Measurements from ENCODE around the gene EIF3K.

Gene EIF3K

GRCh38 chr19:38649305-38650171 lies 30.6 kb downstream of the EIF3K start:
- no peak for DNase-seq (ENCODE audit: low spot score)

GRCh38 chr19:38650172-38650775 lies 31.3 kb downstream of the EIF3K start:
- no peak for DNase-seq (ENCODE audit: low spot score)

GRCh38 chr19:38650911-38651584 lies 32.1 kb downstream of the EIF3K start:
- no peak for DNase-seq (ENCODE audit: low spot score)

DNA sequence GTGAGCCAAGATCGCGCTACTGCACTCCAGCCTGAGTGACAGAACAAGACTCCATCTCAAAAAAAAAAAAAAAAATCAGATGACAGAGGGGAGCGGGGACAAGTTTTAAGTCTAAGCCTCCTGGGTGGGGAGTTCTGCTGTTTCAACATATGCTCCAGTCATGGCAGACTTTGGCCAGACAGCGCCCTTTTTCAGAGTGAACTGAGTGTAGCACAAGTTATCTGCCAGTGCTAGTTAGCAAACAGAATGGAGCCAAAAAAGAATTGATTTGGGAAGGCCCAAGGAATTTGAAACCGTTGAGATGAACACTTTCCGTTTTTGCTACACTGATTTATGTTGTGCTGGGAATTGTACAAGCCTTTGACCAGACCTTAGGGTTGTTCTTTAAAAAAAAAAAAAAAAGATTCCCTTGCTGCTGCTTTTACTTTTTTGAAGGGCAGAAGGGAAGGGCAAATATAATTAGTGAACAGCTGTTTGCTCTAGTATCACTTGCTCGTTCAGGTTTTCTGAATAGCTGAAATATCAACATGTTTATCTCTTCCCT lies 34.1 kb downstream of the EIF3K start:
- DNase-seq (ENCODE audit: low spot score) = no peak

GRCh38 chr19:38654628-38655055 lies 35.7 kb downstream of the EIF3K start:
- DNase-seq (ENCODE audit: low spot score) = no peak

GRCh38 chr19:38655148-38655824 lies 36.3 kb downstream of the EIF3K start:
- DNase-seq (ENCODE audit: low spot score) = no peak

DNA sequence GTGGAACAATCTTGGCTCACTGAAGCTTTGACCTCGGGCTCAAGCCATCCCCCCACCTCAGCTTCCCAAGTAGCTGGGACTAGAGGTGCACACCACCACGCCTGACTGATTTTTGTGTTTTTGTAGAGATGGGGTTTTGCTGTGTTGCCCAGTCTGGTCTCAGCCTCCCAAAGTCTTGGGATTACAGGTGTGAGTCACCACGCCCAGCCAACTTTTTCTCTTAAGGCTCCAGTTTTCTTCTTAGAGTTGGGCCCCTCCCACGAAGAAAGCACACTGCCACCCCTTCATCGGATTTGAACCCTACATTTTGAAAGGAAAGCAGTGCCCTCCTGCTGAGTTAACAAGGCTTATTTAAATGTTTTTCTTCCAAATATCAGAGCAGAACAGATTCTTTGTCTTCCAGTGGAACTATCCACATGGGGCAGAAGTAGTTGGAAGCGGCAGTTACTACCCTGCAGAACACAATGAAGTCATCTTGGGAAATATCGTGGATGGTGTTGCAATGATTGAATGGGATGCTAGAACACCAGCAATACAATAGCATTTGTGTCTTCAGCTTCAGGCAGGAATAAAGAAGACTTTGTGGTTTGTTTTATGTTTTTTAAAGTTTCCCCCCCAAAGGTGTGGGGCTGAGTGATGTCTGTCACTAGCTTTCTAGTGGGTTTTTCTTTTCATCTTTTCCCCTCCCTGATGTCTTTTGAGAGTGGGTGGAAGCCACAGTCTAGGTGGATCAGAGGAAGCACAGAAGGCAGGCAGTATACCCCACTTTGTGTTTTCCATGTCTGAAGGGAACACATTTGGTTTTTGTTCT lies 37.4 kb downstream of the EIF3K start:
- no peak for DNase-seq (ENCODE audit: low spot score)

DNA sequence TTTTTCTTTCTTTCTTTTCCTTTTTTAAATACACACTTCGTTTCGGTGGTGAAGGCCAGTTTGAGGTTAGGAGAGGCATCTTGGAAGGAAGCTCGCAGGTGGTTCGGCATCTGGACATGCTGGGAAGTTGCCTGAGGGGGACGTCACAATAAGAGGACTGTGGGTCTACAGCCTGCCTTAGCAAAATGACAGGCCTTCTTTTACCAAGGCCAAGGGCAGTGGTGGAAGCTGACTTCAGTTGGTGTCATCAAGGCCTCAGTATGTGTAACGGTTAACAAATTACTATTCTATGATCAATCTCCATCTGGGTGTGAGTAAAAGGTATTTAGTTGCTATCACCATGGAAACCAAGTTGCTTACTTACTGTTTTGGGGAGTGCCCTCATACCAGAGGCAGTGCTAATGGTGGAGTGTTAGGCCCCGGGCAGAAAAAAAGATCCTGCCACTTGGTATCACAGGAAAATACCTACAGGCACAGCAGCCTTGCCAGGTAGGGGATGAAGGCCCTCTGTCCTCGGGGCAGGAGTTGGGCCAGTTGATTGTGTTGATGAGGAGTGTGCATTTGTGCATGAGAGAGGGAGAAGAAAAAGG lies 38.7 kb downstream of the EIF3K start:
- DNase-seq (ENCODE audit: low spot score) = no peak

DNA sequence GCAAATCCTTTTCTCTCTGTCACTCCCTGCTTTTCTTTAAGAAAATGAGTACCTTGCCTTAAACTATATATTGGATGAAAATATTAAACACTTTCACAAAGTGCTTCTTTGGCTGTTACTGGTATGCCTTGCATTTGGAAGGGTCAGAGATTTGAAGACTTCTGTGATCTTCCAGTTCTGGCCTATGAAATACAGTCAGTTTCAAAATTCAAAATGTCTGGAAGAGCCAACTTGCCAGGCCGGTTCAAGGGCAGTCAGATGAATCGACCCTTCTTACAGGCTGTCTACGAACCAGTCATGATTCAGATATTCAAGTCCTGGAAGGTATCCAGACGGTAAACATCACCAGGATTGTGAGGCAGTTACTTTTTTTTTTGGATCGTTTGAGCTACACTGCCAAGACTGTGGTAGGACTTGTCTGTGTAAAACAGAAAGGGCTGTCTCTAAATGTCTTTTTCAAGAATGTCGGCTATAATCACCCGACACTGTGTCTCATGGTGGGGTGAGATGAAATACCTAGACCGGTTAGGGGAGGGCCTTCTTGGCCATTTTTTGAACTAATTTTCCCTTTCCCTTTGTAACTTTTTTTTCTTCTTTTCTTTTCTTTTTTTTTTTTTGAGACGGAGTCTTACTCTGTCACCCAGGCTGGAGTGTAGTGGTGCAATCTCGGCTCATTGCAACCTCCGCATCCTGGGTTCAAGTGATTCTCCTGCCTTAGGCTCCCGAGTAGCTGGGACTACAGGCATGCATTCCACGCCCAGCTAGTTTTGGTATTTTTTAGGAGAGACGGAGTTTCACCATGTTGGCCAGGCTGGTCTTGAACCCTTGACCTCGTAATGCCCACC lies 39.7 kb downstream of the EIF3K start:
- DNase-seq (ENCODE audit: low spot score) = no peak

DNA sequence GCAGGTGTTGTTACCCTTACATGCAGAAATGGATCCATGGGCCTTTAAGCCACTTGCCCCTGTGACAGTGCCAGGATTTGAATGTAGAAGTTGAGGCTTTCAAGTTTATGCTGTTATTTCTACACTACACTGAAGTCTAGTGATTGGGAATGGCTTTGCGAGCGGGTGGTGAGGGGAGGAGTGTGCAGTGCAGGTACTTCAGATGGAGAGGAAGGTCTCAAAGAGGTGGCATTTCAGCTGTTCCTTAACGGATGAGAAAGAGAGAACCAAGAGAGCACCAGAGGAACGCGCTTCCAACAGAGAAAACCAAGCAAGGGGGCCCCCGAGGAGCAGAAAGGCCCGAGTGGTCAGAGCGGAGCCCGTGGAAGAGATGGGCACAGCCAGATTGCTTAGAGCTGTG lies 41.7 kb downstream of the EIF3K start:
- no peak for DNase-seq (ENCODE audit: low spot score)

DNA sequence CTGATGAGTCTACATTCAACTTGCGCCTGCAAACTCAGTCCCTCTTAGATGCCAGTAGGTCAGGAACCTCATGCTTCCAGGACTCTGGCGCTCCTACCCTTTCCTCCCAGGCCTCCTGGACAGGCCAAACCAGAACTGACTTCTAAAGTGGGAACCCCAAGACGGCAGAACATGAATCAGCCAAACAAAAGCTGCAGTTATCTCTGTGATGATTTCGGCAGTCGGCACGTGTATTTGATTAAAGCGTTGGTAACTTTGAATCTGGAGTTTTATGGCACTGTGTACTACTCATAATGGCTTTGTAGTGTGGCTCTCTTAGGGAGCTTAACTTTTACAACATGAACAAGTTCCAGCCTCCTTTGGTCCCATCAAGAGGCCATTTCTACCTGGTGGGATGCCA lies 42.1 kb downstream of the EIF3K start:
- DNase-seq (ENCODE audit: low spot score) = no peak

DNA sequence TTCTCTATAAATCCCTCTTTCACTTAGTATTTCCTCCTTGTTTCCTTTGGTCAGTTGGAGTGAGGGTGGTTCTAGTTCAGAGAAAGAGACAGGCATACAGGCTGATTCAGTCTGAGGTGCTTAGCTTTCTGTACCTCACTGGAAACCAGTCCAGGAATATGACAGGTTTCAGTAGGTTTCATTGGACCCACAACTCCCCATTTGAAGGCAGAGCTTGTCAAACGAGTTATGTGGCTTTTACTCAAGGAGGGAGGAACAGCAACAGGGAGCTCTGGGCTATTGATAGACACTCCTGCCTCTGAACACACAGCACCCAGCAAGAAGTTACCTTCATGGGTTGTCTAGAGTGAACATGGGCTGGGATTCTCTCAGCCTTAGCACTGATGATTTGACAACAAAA lies 43.0 kb downstream of the EIF3K start:
- no peak for DNase-seq (ENCODE audit: low spot score)

DNA sequence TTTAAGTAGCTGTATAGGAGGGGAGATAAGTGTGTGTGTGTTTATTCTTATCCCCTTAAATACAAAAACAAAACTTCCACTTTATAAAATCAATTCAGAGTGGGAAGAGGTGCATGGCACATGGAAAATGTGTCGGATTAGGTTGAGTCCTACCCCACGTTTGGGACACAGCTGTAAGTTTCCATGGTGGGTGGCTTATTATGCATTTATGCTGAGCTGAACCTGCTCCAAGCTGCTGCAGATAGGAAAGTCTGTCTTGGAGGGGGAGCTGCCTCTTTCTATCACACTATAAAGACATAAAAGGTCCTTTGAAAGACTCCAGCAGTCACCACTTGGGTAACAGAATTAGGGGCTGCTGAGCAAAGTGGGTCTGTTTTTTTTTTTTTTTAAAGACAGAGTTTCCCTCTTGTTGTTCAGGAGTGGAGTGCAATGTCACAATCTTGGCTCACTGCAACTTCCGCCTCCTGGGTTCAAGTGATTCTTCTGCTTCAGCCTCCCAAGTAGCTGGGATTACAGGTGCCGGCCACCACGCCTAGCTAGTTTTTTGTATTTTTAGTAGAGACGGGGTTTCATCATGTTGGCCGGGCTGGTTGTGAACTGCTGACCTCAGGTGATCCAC lies 43.7 kb downstream of the EIF3K start:
- DNase-seq (ENCODE audit: low spot score) = no peak

- DNase-seq (ENCODE audit: low spot score) = no peak
These were observed 44.2 kb downstream of the EIF3K start for GRCh38 chr19:38663156-38663651.

DNA sequence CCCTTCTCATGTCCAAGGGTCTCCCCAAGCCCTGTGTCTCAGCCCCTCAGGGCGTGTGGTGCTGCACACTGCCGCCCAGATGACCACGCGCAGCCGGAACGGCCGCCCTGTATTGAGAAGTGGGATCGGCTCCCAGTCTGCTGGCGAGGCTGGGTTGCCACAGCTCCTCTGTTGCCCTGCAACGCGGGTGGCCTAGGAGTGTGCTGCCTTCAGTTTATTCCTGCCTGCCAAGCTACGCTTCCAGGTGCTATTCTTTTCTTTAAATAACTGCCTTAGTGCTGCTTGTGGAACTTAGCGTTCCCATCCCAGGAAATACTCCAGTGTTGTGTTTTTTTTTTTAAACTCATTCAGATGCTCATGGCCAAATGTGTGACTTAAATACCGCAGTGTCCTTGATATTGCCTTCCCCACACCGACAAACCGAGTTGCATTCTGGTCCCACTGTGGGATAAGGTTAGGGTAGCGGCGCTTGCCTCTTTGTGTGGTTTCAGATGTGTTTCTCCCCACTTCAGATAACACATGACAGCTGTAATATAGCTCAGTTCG lies 45.0 kb downstream of the EIF3K start:
- no peak for DNase-seq (ENCODE audit: low spot score)

GRCh38 chr19:38664503-38665211 lies 45.7 kb downstream of the EIF3K start:
- no peak for DNase-seq (ENCODE audit: low spot score)

DNA sequence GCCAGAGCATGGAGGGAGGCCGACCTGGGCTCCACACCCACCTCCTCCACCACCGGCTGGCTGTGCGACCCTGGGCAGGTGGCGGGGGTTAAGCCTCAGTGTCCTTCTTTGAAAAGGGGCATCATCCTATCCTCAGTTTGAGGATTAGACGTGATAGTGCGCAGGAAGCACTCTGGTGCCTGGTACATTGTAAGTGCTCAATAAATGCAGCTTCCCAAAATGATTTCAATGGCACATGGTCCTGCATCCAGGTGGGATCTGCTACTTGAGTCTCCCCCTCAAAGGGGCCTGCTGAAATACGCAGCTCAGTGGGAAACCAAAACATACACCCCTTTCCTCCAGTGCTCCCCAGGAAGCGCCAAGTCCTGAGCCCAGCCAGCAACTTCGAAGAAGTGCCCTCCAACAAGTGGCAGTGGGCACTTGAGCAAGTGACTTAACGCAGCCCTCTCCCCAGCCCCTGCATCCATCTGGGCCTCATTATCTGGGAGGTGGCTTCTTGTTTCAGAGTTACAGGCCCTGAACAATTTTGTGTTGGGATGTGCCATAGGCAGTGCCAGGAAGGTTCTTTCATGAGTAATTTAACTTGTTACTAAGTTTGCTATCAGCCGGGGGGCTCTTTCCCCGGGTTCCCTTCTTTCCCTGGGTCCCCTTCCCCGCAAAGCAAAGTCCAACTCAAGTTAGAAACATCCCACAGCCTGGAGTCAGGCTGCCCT lies 46.4 kb downstream of the EIF3K start:
- no peak for DNase-seq (ENCODE audit: low spot score)
